Measurements from ENCODE around the gene PGLYRP4. TPM values are rescaled to one million over a fixed set of nuclear protein-coding genes. Genes with fewer than 3 reads are reported as not detected.
A peak's percentile ranks its signal among the peaks of the same experiment; 100 is the strongest.

PGLYRP4 gene
- total and polyA plus RNA-seq, 12 donors: not detected

DNA sequence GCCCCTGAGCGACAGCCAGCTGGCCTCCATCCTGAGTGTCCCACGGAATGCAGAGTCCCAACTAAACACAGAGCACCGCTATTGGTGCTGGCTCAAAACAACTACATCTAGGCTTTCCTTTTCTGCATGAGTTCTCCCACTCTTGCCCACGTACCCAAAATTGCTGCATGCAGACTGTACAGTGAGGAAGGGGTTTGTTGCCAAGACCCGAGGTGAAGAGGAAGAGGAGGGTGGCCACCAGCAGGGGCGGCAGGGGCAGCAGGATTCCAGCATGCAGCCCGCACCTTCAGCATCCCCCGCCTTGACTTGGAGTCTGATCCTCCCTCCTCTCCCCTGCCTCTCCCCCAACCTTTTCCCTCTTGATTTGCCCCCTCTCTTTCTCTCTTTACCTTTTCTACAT is 17.1 kb upstream of the PGLYRP4 start:
- Histone ChIP-seq H3K36me3 (replicated peaks in 1 of 2) (no peaks in the 10 kb centered on the region), H3K9me3 (replicated peaks in 1 of 3) (no peaks in the 10 kb centered on the region), H3K4me1 (replicated peaks in 1 of 2) (no peaks in the 10 kb centered on the region), H3K27me3 (no peaks in the 10 kb centered on the region), H3K4me3 (no peak overlapping the region), H3K27ac (no peak overlapping the region)
- no peak for TF ChIP-seq CTCF (IDR thresholded peaks at IDR 0.05)
- TF ChIP-seq POLR2A (IDR thresholded peaks at IDR 0.05): no peak
- 69 to 79% (median 77%) methylated on average over 8 of the region's 8 CpGs for WGBS, 4 donors
- peak in 2 of 7 donors; percentile 8 to 24 for DNase-seq
- intact Hi-C loops (cut with DNase I): no loop called here

DNA sequence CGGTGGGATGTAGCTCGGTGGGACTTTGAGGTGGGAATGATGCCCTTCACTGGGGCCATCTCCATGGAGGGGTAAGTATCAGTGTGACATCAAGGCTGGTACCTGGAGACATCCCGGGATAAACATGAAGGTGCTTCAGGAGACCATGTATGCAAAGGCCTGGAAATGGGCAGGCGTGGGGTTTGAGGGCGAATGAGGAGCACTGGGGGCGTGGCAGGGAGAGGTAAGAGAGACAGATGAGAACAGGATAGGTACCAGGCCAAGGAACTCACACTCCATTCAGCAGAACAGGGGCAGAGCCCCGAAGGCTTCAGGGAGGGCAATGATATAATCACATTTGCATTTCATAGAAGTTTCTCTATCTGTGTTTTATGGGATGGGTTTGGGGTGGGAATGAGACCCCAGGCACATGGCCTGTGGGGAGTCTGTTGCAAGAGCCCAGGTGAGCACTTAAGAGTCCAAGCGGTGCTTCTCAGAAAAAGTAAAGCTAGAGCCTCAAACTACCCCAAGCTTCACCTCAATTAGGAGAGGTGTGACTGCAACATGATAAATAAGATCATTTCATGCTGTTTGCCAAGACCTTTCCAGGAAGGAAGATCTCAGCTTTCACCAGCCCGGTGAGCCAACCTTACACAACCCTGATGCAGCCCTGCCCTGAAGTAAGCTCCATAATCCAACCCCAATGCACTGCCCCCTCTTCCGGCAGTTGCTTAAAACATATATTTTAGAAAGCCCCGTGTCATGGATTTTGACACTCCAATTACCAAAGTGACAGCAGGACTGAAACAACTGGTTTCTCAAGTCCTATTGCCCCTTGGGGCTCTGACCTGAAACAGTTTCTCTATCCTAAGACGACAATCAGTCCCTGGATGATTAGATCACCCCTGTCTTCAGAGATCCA is 16.4 kb upstream of the PGLYRP4 start:
- H3K36me3 ChIP-seq (replicated peaks in 1 of 2): no peaks in the 10 kb centered on the region
- 70 to 81% (median 77%) methylated on average over 11 to 12 of the region's 12 CpGs for WGBS, 4 donors
- H3K4me3 ChIP-seq: no peak overlapping the region
- no peaks in the 10 kb centered on the region for H3K9me3 ChIP-seq (replicated peaks in 1 of 3)
- no peaks in the 10 kb centered on the region for H3K27me3 ChIP-seq
- intact Hi-C loops (cut with DNase I): no loop called here
- no peak for TF ChIP-seq POLR2A (IDR thresholded peaks at IDR 0.05)
- TF ChIP-seq CTCF (IDR thresholded peaks at IDR 0.05): no peak
- H3K27ac ChIP-seq: no peak overlapping the region
- DNase-seq: peak in 2 of 7 donors; percentile 12 to 34
- no peaks in the 10 kb centered on the region for H3K4me1 ChIP-seq (replicated peaks in 1 of 2)

DNA sequence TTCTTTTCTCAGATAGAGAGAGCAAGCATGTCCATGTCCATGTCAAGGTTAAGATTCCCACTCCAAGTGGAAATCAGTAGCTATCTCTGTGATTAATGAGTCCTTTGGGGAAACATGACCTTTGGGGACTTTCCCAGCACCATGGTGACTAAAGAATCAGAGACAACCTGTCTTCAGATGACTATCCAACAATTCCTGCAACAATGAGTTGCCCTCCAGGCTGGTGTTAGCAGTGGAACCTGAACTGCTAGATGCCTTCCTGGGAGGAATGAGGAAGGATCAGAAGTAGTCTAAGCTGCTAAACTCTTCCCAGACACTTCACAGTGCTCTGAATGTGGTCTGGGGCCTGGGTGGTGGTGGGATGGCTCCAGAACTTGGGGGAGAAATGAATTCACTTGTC is 15.5 kb upstream of the PGLYRP4 start:
- peak in 2 of 7 donors; percentile 8 to 9 for DNase-seq
- Histone ChIP-seq H3K9me3 (replicated peaks in 1 of 3) (no peaks in the 10 kb centered on the region), H3K4me1 (replicated peaks in 1 of 2) (no peaks in the 10 kb centered on the region), H3K27me3 (no peaks in the 10 kb centered on the region), H3K36me3 (replicated peaks in 1 of 2) (no peaks in the 10 kb centered on the region), H3K27ac (no peak overlapping the region), H3K4me3 (no peak overlapping the region)
- intact Hi-C loops (cut with DNase I): no loop called here
- TF ChIP-seq CTCF (IDR thresholded peaks at IDR 0.05): no peak

DNA sequence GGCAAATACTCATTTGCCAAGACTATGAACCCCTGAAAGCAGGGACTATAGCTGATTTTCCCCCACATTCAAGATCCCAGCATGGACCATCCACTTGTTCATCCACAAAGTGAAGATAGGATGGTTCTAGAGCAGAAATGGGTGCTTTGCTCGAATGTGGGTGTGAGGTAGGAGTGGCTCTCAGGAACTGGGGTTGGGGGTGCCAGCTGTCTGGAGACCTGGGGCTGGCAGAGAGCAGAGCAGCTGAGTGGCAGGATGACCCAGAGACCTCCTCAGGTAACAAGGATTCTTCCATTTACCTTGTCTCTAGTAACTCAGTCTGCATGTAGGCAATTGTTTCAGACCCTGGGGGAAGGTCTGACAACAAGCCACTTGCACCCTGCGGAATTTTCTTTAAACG is 15.0 kb upstream of the PGLYRP4 start:
- 62 to 66% (median 65%) methylated on average over 3 of the region's 3 CpGs for WGBS, 4 donors
- no peak for TF ChIP-seq CTCF (IDR thresholded peaks at IDR 0.05)
- no peak for TF ChIP-seq POLR2A (IDR thresholded peaks at IDR 0.05)
- peak in 1 of 7 donors; percentile 10 for DNase-seq
- Histone ChIP-seq H3K27me3 (no peaks in the 10 kb centered on the region), H3K36me3 (replicated peaks in 1 of 2) (no peaks in the 10 kb centered on the region), H3K4me3 (no peak overlapping the region), H3K27ac (no peak overlapping the region), H3K4me1 (replicated peaks in 1 of 2) (no peaks in the 10 kb centered on the region), H3K9me3 (replicated peaks in 1 of 3) (no peaks in the 10 kb centered on the region)
- intact Hi-C loops (cut with DNase I): no loop called here

All from adrenal gland (tissue), 12 donors.